Gastroesophageal sphincter (tissue), 3 donors: ENCODE data around the gene GOLGA3.

Experiments
- CTCF ChIP-seq, 4 experiments: fragments of 200-600 bp in 2 of 4; fragments of 450-650 bp in 2 of 4; sonication (generic) in 1 of 4; IDR thresholded peaks; one replicate each; pipeline ENCODE4 v1.5.1; 2017 to 2019; ENCODE audit warnings: antibody characterized with exemption in 4 of 4, mild to moderate bottlenecking in 2 of 4, moderate library complexity in 2 of 4
- EP300 ChIP-seq: sonication (generic); formaldehyde crosslinking; IDR thresholded peaks from one replicate; pipeline ENCODE4 v1.6.1; 2017; ENCODE audit warnings: antibody characterized with exemption, mild to moderate bottlenecking
- POLR2A ChIP-seq, 2 donors: fragments of 450-650 bp; IDR thresholded peaks; one replicate each; pipeline ENCODE4 v1.6.1; 2017; ENCODE audit warnings: antibody characterized with exemption in 2 of 2, mild to moderate bottlenecking in 2 of 2, moderate library complexity in 1 of 2
- POLR2AphosphoS5 ChIP-seq: sonication (generic); formaldehyde crosslinking; IDR thresholded peaks from one replicate; pipeline ENCODE4 v1.6.1; 2017; ENCODE audit warnings: antibody characterized with exemption

GRCh38 chr12:132724506-132725241, 104.0 kb downstream of the GOLGA3 start:
- TF ChIP-seq EP300 (no peak), POLR2AphosphoS5 (no peak), POLR2A (IDR thresholded peaks at IDR 0.05) (no peak), CTCF (IDR thresholded peaks at IDR 0.05) (no peak)
